HG02623 (cell line): Measurements from ENCODE around the gene VSTM2L.
"Not testable (repeated sequence)": the region's sequence is repeated elsewhere in the genome, so short reads cannot be mapped to it uniquely, and the experiment has no call there.

Source experiments
- ATAC-seq: cut with Tn5 transposase; IDR thresholded peaks from one replicate; pipeline ENCODE4 v1.9.1; 2021; ENCODE audit warnings: moderate library complexity; ENCODE audit not compliant: unreplicated experiment

The VSTM2L gene

DNA sequence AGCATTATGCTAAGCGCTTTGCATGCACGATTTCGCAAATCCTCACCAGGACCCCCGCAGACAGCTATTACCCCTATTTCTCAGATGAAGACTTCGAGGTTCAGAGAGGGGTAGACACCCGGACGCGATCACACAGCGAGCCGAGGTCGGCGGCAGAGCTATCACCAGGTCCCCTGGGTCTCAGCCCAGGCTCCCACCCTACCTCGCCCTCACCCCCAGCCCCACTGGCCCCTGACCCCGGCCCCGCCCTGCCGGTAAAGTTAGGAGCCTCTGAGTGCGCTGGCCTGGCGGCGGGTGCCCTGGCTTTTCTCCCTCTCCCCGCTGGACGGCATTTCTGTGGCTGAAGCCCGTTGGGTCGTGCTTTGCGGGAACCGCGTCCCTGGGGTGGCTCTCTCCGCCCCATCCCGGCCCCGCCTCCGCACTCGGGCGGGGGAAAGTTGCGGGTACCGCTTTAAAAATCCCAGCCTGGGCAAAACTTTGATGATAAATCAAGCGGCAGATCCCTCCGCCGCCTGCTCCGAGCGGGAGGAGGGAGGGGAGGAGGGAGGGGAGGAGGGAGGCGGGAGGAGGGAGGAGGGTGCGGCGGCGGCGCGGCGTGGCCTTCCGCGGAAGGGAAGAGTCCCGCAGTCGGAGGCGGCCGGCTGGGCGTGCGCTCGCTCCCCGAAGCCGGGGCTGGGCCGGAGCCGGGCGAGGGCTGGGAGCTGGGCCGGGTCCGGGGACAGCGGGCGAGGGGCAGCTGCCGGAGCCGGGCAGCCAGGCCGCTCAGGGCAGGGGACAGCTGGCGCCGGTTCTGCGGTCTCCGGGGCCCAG lies at the start of gene VSTM2L:
TSS of gene VSTM2L (plus strand) at position 624 of the 810 bp plus-strand sequence. CDS start 224 bp downstream, outside the sequence.
- ATAC-seq, result no peak

DNA sequence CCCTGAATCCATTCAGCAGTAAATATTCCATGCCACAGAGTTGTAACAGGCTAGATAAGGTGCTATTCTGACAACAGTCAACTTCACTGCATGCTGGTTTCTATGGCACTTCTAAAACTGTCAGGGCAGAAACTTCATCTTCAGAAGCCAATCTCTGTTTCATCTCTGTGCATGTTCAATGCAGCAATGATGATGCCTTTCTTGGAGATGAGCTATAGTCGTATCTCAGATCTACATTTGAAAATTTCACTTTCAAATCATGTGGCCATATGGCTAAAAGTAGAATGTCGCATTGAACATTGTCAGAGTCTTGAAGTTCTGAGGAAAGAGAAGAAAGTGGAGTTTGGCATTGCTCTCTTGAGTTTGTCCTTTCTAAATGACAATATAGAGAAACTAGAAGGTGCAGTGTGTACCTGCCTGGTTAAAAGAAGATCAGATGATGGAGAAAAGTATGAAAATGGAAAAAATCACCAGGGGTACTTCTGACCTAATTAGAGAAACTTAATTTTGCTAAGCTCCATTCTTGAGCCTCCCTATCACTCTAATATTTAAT lies 49.0 kb upstream of the VSTM2L start:
- ATAC-seq, result peak; percentile 38

DNA sequence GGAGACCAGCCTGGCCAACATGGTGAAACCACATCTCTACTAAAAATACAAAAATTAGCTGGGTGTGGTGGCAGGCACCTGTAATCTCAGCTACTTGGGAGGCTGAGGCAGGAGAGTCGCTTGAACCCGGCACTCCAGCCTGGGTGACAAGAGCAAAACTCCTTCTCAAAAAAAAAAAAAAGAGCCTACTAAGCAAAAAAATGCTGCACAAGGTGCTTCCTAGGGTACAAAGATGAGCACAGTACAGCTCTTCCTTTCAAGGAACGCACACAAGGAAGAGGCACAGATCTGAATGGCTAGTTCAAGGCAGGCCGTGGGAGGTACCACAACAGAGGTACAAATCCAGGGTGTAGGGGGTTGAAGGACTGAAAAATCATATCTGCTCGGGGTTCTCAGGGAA lies 46.9 kb upstream of the VSTM2L start:
- not testable (repeated sequence) for ATAC-seq

DNA sequence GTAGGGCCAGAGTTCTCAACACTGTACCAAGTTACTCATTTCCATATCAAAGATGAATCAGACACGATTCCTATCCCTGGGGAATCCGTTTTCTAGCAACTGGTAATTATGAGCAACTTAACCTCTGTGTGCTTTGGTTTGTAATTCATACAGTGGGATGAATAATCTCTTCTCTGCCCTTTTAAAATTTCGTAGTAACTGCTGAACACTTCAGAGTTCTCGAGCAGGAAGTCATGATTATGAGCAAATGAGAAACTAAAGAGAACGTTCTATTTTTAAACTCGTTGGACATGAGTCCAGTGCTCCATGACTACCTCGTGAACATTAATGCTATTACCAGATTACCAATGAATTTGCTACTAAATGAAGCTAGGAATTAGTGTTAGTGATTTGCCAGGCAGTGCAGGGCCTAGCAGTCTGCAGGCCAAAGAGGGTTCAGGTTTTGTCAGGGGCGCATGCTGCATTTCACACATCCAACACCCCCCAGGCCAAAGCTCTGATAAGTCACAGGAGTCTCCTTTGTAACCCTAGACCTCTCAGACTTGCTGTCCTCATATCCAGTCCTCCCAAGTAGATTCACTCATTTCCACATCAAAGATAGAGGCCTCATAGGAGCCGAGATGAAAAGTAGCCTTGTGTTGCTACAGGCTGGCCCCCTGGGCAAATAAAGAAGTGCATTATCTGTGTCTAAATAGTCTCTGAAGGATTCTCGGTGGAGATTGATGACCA lies 45.8 kb upstream of the VSTM2L start:
- ATAC-seq, result no peak

GRCh38 chr20:37859406-37860171 lies 43.3 kb upstream of the VSTM2L start:
- no peak for ATAC-seq

DNA sequence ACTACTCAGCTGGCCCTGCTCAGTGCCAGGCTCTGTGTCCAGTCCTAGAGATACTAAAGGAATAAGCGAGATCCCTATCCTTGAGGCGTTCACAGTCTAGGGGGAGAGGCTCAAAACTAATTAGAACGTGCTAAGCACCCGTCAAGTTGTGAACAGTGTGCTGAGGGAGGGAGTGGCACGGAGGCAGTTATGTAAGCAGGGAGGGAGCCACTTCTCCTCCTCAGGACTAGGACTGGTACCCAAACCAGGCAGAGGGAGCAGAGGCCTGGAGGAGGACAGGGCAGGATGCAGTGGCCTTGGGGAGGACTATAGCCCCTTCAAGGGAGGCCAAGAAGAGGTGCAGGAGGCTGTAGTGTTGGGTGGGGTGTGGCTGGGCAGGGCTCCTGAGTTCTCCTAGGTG lies 39.6 kb upstream of the VSTM2L start:
- no peak for ATAC-seq

DNA sequence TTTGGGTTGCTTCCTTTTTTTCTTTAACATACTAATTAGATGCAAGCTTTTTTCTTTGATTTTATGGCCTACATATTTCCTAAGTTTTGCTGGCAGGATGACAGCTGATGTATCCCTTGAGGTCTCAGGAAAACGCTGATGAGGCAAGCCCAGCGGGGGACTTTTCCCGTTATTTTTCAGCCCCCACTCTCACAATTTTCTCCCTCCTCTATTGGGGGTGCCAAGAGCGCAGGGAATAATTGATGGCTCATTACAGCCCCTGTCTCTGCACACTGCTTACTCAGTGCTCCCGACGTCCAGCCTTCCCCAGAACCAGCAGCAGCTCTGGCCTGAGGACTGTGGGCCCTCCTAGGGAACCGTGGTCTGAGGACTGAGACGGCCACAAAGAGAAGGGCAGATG lies 38.6 kb upstream of the VSTM2L start:
- no peak for ATAC-seq

GRCh38 chr20:37866051-37866450 lies 36.9 kb upstream of the VSTM2L start:
- ATAC-seq, result no peak

DNA sequence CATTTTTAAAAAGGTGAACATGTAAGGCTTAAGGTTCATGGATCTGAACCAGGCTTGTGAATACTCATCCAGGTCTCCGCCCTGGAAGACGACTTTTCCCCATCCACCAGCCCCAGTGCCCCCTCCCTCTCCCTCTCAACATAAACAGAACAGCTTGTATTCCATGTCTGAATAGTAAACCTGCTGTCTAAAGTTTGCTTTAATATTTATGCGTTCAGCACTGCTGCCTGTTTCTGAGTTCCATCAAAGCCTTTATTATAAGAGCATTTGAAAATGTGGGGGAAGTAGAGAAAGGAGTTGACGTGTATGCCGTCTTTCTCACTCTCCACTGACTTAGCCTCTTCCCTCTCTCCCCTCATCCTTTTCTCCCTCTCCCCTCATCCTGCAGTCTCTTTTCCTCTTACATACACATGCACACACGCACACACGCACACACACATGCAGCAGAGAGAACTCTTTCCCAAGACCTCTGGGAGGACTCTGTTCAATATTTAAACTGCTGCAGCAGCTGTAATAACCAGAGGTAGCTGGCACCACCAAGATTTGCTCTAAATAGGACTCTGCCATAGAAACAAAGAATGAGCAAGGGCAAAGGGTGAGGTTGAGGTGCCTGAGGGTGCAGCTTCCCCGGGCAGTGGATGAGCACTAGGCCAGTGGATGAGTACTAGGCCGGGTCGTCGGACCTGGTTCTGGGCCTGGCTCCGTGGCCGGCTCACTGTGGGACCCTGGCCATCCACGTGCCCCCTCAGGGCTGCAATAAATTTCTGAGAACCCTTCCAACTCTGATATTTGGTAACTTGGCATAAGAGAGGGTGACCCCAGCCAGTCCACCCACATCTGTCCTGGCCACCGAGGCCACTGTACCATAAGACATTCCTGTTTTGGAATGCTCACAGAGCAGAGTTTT lies 35.4 kb upstream of the VSTM2L start:
- ATAC-seq, result no peak

GRCh38 chr20:37868851-37869333 lies 34.0 kb upstream of the VSTM2L start:
- no peak for ATAC-seq

DNA sequence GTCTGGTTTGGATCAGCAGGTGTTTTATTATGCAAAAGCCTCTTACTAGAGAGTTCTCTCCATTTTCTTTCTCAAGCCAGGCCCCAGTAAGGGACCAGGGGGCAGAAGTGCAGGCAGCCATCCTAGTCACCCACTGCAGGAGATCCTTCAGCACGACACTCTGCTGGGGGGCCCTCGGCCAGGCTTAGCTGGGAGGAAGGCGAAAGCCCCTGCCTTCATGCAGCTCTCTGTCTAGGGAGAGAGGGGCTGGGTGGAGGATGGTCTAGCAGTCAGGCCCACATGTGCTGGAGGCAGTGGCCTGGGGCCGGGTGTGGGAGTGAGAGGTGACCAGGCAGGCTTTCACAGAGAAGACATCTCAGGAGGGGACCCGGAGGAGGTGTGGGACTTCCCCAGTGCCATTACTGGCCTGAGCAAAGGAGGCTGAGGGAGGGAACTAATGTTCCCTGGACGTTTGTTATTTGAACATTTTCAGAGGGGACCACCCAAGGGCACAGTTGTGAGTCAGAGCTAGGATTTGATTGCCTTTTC lies 33.5 kb upstream of the VSTM2L start:
- ATAC-seq, result no peak

- no peak for ATAC-seq
Measured at GRCh38 chr20:37870294-37870693, 32.6 kb upstream of the VSTM2L start.

DNA sequence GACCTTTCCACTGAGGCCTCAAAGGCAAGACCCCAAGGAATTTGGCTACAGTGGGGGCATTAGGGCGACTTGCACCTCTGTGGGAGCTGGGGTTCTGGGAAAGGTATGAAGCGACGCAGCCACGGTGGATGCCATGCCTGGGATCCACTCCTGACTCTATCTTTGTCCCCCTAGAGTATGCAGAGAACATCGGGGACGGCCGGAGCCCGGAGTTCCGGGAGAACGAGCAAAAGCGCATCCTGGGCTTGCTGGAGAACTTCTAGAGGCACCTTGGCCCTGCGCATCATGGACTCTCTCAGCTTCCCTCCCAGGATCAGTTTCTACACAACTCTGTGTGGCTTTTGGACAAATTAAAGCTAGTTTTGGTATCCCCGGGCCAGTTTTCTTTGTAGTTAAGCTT lies 31.2 kb upstream of the VSTM2L start:
- no peak for ATAC-seq

DNA sequence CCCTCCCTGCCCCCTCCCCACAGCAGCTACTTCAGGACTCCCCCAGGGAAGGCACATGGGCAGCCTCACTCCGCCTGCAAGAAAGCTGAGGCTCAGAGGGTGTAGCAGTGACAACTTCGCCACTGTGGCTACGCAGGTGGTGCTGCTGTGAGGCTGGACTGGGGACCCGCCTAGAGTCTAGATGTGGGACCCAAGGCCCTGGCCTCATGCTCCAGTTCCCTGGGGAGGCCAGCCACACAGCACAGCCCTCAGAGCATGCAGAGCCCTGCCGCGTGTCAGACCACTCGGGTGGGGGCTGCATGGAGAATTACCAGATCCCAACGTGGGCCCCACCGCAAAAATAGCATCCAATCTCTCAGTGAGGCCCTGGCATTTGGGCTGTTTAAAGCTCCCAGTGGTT lies 30.8 kb upstream of the VSTM2L start:
- ATAC-seq, result no peak

- ATAC-seq, result no peak
Measured at GRCh38 chr20:37873884-37874283, 29.0 kb upstream of the VSTM2L start.

GRCh38 chr20:37875460-37876175 lies 27.3 kb upstream of the VSTM2L start:
- ATAC-seq, result no peak

GRCh38 chr20:37876863-37877262 lies 26.1 kb upstream of the VSTM2L start:
- no peak for ATAC-seq

DNA sequence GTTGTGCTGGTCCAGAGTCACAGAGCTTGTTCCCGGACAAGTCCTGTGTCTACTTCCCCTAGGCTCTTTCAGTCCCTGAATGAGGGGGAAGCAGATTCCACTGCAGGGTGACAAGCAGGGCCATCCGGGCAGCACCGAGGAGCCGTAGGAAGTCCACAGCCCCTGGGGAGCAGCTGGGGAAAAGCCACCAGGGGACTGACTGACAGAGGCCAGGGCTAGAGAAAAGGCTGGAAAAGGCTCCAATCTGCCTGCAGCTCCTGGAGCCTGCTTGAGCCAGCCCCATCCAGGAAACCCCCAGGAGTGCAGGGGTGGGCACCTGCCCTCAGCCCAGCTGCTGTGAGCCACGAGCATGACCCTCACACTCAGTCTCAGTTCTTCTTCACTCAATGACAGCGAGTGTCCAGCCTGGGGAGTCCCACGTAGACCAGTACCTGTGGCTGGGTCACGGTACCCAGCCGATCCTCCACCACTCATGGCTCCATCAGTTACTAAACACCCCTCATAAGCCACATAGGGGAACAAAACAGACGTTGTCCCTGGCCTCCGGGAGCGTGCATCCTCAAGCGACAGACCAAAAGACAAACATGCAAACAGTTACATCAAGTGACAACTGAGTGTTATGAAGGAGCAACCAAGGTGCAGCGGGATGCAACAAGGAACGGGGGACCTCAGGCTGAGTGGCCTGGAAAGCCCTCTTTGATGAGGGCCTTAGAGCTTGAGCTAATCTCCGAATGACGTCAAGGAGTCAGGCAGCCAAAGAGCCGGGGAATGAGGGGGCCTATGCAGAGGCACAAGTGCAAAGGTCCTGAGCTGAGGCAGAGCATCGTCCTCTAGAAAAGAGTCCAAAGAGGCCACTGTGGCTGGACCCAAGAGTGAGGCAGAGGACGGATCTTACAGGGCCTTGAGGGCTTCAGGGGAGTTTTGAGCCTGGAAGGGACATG lies 24.8 kb upstream of the VSTM2L start:
- no peak for ATAC-seq
